HL-60/S4 (cell line): ENCODE data around the gene IL19.
"Not testable (repeated sequence)": the region's sequence is repeated elsewhere in the genome, so short reads cannot be mapped to it uniquely, and the experiment has no call there.

Experiments
- in situ Hi-C: fragments of 300-500 bp; cut with MboI; formaldehyde crosslinking; loops from 2 replicates; pipeline ENCODE4 v1.14.3; 2022; ENCODE audit warnings: low sequenced_read_pairs

The IL19 gene

GRCh38 chr1:206772243-206772937 lies 1.8 kb downstream of the IL19 start, which contains the start of gene IL10:
Gene IL10, minus strand, starts transcription at chr1:206772494. Its CDS starts 59 bp downstream, at chr1:206772435.
- in situ Hi-C loops = no loop called here

DNA sequence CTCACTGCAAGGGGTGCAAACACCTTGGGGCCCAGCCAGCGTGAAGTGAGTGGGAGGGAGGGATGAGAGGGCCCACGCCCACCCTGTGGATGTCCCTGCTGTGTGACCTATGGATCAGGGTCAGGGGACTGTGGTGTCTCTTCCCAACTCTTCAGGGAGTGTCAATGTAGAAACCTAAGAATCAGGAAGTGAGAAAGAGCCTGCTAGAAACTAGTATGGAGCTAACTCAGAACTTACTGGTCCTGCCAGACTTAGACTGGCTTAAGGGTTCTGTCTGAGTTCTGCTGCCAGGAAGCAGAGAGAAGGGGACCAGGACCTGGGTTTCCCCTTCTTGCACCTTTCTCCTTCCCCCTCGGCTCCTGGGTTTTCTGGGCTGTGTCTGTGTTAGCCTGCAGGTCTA lies 3.5 kb downstream of the IL19 start:
- in situ Hi-C loops = no loop called here

DNA sequence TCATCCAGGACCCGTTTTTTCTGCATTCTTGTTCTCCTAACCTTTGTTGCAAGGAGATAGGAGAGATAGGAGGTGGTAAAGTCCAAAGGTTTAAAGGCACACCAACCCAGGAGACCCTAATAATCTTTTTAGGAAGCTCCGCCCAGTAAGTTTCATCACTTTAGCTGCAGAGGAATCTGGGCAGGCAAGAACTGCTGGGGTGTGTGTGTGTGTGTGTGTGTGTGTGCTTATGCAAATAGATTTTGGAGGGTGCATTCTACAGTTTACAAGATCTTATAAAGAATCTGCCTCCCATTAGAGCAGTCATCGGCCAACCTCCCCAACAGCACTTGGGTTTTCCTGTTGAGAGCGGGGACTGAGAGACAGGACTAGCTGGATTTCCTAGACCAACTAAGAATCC lies 5.7 kb downstream of the IL19 start:
- in situ Hi-C loops = no loop called here

DNA sequence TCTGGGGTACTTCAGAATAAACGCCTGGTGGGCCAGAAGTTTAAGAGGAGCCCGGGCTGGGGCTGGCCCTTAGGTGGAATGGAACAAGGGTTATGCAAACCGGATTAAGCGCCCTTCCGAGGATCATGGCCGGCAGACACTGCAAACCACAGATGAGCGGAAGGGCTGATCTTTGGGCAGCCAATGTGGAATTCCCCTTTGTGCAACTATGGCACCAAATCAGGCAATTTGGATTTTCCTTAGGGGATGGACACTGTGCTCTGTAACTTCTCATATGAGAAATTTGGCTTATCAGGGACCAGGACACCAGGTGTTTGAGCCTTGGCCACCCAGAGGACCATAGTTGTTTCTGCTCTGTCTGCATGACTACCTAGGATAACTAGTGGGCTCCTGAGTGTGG lies 7.5 kb downstream of the IL19 start:
- in situ Hi-C loops = no loop called here

DNA sequence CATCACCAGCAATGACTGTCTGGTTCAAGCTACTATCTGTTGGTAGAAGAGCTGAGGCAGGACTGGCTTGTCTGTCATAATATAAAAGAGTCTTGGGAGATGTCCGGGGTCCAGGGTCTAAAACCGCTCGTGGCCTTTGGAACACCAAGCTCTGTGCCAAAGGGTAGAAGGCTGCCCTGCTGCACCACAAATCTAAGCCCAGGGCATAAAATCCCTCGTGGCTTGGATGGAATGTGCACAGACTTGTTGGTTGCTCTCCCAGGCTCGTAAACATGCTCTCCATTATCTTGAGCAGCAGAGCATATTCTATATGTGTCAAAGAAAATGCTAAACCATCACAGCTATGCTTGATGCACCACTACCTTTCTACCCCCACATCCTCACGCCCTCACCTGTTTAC lies 8.3 kb downstream of the IL19 start:
- in situ Hi-C loops = not testable (repeated sequence)

- in situ Hi-C loops = no loop called here
These were observed 9.1 kb downstream of the IL19 start for GRCh38 chr1:206779638-206780037.

DNA sequence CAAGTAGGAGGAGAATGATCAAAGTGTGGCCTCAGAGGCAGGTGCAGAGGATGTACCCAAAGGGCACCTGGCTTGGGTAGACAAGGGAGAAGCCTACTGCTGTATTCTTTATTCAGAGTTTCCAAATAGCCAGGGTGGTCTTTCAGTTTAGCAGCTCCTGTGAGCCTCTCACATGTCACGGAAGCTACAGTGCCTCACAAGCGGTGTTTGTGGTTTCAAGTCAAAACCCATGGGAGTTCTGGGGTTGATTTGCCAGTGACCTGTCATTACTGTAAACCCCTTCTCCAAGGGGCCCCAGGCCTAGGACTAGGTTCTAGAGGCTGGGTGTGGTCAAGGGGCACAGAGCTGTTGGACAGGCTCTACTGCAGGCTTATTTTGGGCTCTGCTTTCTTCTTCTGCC lies 11.9 kb downstream of the IL19 start:
- in situ Hi-C loops = no loop called here

DNA sequence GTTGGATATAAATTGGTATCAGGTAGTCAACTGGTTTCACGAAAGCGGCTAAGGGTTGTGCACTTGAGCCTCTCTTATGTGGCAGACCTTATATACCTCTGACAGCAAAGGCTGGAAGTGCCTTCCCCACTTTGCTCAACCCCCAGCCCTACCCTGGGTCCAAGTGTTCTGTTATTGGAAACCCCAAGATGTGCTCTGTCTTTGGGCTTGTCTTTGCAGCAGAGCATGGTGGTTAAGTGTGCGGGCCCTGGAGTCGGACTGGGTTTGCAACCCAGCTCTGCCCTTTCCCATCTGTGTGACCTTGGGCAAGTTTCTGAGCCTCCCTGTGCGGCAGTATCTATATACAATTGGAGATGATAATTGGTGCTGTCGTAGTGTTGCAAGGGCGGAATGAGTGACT lies 12.9 kb downstream of the IL19 start:
- in situ Hi-C loops = no loop called here

DNA sequence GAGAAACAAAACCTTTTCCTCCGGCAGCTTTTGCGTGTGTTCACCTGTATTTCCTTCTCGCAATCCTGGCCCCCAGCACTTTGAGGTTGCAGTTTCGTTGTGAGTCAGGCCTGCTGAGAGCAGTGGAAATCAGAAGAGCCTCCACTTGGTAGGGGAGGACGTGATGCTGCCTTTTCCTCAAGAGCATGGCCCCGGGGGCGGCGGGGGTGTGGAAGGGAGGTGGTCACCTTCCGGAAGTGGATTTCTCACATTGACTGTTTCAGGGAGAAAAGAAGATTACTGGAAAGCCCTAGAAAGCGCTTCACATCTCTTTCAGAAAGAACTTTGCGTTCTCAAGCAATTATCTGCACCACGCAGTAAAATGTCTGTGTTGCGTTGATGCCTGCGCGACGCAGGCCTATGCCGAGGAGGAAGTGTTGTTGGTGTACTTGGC lies 13.9 kb downstream of the IL19 start:
- in situ Hi-C loops = no loop called here

GRCh38 chr1:206785182-206785765 lies 14.7 kb downstream of the IL19 start:
- in situ Hi-C loops = no loop called here

DNA sequence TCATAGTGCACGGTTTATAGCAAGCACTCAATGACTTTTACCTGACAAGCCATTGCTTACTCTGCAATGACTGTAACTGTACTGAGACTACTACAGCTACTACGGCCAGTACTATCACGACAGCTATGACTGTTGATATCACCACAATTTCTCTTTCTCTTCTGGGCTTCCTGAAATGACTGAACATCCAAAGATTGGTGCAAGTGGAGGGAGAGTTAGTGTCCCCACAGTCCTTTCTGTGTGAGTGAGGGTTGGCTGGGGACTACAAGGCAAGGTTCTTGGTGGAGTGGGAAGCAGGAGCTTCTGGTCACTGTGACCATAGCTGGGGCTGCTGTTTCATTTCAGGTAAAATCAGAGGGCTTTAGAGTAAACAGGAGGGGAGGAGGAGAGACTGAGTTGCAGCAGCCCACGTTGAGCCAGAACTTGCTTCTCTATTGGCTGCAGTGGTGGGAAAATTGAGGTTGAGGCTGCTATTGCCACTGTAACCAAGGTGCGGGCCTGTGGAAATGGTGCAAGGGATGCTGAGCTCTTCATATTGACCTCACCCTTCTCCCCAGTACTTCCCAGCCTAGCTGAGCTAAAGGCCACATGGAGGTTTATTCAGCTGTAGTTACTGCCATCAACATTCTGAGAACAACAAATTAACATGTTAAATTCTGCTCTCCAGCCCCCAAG lies 15.8 kb downstream of the IL19 start:
- in situ Hi-C loops = no loop called here

GRCh38 chr1:206787891-206788290 lies 17.3 kb downstream of the IL19 start:
- in situ Hi-C loops = no loop called here

- in situ Hi-C loops = no loop called here
These were observed 18.0 kb downstream of the IL19 start for GRCh38 chr1:206788487-206789050.

DNA sequence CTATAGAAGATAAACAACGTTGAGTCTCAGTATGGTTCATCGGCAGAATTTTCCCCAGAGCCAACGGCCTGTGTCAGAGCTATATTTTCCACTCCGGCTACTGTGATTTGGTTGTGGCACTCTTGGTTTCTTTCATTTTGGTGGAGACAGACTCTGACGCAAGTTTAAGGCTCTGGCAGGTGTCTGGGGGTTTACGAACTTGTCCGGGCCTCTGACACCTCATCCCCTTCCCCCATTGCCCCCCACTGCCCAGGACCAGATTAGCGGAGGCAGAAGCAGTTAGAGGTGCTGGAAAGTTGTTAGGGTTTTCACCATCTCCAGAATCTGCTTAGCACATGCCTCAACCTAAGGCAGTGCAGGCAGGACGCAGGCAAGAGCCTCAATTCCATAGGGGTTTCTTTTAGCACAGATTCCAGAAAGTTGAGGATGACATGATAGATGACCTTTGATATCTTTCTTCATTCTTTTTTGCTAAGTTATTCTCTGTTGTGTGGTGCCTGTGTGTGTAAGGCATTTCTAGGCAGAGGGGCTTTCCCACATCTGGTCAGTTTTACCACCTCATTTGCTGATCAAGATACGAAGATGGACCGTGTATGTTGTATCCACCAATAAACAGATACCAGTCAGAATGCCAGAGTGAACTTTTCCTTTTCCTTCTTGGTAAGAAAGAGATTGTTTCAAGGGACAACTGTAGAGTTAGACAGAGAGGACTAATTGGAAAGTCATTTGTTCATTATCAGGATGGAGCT lies 20.1 kb downstream of the IL19 start:
- in situ Hi-C loops = no loop called here

DNA sequence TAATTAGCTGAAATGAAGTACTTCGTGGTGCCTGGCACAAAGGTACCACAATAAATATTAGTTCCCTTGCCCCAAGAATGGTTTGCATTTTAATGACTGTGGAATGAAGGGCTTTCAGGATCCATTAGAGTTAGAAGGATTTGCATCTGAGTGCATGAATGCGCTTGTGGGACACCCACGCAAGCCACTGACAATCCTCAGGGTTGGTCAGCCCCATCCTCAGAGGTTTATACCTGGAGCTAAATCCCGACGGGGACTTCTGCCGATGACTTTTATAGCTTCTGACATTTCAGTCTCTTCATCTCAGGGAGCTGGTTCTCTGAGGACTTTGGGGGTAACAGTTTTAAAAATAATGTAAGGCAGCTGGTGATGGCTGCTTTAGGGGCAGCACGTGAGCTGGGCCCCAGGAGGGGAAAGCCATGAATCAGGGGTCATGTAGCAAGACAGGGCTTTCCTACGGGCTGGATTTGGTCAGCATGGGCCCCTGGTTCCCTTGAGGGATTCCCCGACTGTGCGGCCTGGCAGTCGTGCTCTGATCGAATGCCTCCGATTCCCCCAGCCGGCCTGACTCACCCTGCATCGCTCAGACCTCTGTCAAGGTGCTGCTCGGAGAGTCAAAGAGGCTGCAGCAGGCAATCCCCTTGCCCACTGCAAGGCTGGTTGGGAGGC lies 22.5 kb downstream of the IL19 start:
- in situ Hi-C loops = no loop called here

DNA sequence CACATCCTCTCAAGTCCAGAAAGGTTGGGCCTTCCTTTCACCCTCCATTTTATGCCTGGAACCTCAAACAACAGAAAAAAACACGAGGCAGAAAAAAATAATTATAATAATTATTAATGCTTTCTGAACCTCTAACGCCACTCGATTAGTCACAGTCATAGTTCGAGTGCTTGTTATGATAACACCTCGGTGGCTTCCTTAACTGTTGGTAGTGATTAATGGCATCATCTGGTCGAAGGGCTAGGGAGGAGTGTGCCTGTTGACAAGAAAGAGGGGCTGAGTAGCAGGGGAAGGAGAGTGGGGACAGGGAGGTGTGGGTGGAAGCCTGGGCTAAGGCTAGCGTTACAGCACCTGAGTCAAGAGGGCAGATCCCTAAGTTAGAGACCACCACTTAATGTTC lies 23.0 kb downstream of the IL19 start:
- in situ Hi-C loops = no loop called here

DNA sequence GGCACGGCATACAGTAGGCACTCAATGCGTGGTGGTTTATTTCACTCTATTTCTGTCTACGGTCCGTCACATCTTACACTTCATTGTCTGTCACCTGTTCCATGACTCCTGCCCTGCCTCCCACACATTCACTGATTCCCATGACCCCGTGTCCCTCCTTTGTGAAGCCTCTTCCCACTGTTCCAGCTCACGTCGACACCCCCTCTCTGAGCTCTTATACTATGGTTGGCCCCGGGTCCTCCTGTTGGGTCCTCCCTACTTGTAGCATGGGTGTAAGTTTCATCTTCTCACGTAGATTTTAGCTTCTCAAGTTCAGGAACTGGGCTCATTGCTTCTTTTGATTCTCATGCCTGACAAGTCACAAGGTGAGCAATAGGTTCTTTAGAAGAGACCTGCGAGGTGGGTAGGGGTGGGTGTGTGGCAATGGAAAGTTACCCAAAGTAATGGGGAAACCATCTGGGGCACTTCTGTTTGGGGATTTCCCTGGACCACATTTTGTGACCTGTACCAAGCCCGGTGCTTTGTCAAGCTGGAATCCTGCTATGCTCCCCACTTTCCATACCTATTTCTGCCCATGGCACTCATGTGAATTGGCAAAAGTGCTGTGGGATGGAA lies 23.8 kb downstream of the IL19 start:
- in situ Hi-C loops = no loop called here

DNA sequence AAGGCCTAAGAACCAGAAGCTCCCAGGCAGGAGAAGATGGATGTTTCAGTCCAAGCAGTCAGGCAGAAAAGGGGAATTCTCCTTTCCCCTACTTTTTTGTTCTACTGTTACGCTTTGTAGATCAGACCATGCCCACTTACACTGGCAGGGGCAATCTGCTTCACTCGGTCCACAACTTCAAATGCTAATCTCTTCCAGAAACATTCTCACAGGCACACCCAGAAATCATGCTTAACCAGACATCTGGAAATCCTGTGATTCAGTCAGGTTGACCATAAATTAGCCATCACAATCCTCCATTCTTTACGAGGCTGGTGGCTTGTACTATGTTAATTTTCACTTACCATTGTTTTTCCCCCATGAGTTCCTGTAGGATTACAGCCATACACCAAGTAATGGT lies 25.5 kb downstream of the IL19 start:
- in situ Hi-C loops = no loop called here

DNA sequence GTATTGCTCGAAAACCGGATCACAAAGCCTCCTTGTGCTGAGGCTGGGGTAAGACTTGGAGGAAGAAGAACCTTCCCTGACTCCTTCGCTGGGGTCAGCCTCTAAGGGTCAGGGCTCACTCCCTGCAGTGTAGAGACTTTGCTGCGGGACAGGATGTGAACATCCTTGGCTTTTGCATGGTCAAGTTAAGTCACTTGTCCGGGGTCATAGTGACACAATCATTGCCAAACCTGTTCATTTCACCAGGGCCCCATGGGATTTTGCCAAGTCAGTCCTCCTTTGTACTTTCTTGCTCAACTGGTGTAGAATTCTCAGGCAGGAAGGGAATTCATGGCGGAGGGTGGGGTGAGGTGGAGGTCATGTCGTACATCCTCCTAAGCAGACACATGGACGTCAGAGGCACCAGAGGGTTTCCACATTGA lies 26.4 kb downstream of the IL19 start:
- in situ Hi-C loops = no loop called here
